Measurements from ENCODE around the gene SF3B6.
"Not testable (repeated sequence)": the region's sequence is repeated elsewhere in the genome, so short reads cannot be mapped to it uniquely, and the experiment has no call there.

SF3B6 gene

DNA sequence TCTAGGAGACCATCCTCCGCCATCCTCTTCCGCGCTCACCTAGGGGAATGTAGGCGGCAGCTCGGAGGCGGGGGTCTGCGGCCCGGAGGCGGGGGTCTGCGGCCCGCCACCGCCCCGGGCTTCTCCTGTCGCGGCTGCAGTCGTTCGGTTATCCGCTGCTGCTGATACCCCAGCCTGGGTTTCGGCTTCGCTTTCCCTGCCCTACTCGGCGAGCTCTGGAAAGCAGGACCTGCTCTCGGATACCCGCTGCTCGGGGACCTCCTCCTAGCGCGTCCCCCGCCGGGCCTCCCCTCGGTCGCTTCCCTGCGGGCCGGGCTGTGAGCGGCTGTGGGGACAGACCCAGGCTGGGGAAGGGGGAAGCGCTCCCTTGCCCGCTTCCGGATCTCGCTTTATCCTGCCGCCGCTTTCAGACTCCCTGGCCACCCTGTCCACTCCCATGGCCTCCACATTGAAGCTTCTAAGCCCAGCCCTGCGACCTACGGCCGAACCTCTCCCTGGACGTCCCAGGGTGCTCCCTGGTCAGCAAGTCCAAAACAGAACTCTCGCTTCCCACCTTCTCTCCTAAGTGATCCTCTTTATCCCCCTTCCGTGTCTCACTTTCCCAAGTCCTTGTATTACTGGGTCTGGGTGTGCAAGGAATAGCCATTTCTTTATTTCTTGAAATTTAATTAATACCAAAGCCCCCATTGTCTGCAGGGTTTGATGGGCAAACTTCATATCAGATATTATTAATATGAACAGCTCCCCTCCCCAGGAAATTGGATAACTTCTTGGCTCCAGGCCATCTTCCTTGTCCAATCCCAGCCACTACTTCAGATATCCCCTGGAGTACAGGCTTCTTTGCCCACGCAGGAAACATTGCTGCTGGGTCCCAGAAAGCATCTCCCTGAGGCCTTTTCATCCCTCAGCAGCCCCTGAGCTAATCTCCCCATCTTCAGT lies 25.8 kb downstream of the SF3B6 start:
- no peak for DNase-seq

DNA sequence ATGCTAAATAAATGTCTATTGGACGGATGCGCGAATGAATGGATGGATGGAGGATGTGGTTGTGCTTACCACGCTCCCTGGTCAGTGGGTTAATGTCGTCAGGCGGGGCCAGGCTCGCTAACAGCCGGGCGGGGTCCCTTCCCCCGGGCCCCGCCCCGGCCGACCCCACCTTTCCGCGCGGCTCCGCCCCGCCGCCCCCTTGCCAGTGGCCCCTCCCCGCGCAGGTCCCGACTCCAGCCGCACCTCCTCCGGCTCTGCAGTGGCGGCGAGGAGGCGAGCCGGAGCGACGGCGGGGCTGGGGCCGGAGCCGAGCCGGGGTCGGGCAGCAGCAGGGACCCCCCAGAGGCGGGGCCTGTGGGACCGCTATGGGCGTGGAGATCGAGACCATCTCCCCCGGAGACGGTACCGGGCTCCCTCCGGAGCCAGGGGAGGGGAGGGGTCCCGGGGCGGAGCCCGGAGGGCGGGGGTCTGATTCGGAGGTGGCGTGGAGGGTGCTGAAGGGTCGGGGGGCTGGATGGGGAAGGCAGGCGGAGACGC lies 26.6 kb downstream of the SF3B6 start, which contains the start of gene FKBP1B:
TSS of gene FKBP1B (plus strand) at position 257 of the 537 bp plus-strand sequence. CDS start at position 366, 109 bp downstream.
- DNase-seq: peak; percentile 30

DNA sequence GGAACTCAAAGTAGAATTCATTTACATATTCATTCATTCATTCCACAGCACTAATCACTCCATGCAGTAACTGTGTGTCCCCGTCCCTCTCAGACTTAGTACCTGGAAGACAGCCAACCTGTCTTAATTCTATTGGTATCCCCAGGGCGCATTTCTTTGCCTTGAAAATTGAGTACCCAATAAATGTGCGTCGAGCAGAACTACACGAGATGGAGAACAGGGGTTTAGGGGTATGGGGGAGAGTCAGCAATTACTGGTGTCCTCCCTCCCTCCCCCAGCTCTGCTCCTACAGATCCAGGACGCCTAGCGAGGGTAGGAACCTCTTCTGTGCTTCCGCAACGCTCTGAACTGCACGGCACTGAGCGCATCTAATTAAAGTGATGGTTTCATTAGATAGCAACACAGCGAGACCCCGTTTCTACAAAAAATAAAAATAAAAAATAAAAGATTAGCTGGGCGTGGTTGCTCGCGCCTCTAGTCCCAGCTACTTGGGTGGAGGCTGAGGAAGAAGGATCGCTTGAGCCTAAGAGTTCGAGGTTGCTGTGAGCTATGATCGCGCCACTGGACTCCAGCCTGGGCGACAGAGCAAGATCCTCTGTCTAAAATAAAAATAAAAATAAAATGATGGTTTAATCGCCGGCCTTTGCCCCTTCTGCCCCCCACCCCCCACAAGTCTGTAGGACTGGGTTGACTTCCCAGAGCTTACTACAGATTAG lies 27.2 kb downstream of the SF3B6 start:
- no peak for DNase-seq

DNA sequence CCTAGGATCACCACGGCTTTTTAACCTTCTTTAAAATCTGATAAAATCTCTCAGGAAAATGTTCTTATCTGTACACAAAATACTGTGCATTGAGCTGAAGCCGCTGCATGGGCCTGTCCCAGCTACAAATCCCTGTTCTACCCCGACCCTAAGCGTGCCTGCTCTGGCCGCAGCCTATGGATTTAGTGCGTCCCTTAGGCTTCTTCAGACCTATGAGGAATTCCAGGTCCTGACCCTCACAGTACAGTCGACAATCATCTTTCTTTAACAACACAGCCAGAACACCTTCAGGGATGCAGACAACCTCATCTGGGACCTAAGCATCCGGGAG lies 28.5 kb downstream of the SF3B6 start:
- no peak for DNase-seq

DNA sequence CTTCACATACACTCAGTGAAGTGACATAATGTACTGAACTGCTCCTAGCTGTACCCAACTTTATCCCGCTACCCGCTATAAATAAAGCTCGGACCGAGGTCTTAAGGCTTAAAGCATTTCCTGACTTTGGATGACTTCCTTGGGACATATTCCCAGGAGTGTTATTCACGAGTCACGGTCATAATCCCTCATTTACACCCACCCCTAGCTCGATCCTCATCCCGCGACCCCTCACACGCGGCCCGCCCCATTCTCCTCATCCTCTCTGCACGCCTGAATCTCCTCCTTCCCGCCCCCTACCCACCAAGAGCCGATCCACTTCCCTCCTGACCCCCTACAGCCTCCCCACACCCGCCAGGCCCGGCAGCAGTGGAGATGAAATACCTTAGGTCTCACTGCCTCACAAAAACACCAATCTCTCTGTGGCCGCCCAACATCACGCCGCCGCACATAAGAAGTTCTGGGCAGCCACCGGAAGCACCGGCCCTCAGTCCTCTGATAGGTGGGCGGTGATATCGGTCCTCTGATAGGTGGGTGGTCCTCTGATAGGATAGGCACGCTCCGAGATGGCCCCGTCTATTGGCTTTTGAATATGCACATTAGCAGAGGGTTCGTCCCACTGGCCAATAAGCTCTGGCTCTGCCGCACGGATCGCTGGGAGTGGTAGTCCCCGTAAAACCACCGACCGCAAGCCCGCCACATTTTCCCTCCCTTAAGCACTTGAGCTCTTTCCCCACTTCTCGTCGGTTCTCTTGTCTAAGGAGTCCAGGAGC lies 29.0 kb downstream of the SF3B6 start, which contains the start of gene WDCP:
TSS of gene WDCP (minus strand) at position 462 of the 773 bp plus-strand sequence. CDS start 7,897 bp downstream, outside the sequence.
- DNase-seq: peak; percentile 88

DNA sequence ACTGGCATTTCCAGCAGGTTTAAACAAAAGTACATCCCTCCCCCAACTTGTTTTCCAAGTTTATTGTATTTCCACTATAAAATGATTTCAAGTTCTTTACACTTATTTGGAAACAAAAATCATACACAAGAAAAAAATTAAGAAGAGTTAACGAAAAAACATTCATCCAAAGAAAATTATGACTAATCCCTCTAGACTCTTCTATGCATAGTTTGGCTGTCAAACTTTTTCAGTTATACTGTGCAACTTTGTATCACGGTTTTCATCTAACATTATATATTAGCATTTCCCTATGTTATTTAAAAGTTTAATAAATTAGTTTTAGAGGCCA lies 29.6 kb downstream of the SF3B6 start:
- DNase-seq: no peak

DNA sequence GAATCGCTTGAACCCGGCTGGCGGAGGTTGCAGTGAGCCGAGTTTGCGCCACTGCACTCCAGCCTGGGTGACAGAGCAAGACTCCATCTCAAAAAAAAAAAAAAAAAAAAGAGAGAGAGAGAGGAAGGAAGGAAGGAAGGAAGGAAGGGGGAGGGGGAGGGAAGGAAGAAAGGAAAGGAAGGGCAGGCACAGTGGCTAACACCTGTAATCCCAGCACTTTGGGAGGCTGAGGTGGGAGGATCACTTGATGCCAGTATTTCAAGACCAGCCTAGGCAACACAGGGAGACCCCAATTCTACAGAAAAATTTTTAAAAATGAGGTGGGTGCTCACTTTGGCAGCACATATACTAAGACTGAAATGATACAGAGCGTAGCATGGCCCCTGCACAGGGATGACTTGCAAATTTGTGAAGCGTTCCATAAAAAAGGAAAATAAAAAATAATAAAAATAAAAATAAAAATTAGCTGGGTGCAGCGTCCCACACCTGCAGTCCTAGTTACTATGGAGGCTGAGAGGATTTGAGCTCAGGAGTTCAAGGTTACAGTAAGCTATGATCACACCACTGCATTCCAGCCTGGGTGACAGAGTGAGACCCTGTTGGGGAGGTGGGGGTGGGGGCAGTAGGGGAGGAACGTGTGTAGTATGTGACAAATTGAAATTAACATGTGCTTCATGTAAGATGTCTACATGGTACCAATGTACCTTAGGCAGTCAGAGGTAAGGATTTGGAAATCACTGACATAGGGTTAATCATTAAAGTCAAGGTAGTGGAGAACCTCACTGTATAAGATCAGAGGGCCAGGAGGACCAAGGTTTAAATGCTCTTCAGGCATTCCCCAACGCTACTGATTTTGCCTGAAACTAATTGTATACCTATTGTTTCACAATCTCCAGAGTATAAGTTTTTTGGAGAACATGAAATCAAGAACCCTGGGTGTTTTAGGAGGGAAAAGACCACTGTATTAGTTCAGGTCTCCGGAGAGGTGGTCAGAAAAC lies 30.3 kb downstream of the SF3B6 start:
- DNase-seq: no peak

DNA sequence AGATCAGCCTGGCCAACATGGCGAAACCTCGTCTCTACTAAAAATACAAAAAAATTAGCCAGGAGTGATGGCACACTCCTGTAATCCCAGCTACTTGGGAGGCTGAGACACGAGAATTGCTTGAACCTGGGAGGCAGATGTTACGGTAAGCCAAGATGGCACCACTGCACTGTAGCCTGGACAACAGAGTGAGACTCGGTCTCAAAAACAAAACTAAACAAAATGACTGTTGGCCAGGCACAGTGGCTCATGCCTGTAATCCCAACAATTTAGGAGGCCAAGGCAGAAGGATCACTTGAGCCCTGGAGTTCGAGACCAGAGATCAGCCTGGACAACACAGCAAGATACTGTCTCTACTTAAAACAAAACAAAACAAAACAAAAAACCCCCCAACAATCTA lies 33.0 kb downstream of the SF3B6 start:
- not testable (repeated sequence) for DNase-seq

DNA sequence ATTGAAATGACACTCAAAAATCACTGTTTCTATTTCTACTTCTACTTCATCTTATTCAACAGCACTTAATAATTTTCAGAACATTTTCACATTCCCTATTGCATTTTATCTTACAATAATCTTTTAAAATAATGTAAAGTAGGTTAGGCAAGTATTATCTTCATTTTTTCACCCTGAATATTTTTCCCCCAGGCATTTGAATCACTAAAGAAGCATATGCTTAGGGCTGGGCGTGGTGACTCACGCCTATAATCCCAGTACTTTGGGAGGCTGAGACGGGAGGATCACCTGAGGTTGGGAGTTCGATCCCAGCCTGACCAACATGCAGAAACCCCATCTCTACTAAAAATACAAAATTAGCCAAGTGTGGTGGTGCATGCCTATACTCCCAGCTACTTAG lies 35.6 kb downstream of the SF3B6 start:
- DNase-seq: no peak

DNA sequence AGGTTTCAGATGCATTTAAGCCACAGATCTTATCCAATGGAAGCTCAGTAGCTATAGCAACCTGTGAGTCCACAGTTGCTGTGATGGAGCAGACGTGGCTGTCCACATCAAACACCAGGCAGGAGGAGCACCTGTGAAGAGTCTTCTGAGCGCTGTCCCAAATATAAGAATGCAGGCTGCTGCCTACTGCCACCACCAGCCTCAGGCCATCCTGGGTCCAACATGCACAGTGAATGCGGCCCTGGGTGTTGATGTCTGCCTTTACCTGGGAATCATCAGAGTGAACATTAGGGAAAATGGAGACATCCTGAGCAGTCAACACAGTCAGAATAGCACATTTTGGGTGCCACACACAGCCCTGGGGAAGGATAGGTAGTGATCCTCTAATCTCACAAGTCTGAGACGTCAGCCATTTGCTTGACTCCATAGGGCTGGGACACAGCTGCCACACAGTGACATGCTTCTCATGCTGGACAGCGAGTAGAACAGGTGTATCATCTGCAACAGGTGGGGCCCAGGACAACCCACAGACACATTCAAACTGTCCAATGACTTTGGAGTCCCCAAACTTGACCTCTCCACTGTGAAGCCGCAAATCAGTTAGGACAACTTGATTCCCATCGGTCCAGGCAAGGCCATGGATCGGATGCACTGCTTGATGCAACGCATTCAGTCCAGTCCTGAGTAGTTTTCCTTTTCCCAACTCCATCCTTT lies 37.2 kb downstream of the SF3B6 start:
- no peak for DNase-seq

DNA sequence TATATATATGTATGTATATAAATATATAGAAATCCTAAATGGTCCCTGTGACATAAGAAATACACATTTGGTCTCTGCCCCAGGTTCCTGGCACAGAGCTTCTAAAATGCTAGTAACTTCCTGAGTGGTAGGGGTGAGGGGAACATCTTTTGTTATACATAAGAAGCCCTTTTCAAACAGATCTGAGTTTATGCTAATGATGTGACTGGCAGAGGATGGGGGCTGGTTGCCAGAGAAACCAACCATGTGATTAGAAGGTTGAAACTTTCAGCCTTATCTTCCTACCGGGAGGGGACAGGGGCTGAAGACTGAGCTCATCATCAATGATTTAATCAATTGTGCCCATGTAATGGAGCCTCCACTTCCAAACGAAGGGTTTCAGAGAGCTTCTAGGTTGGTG lies 49.9 kb downstream of the SF3B6 start:
- no peak for DNase-seq

DNA sequence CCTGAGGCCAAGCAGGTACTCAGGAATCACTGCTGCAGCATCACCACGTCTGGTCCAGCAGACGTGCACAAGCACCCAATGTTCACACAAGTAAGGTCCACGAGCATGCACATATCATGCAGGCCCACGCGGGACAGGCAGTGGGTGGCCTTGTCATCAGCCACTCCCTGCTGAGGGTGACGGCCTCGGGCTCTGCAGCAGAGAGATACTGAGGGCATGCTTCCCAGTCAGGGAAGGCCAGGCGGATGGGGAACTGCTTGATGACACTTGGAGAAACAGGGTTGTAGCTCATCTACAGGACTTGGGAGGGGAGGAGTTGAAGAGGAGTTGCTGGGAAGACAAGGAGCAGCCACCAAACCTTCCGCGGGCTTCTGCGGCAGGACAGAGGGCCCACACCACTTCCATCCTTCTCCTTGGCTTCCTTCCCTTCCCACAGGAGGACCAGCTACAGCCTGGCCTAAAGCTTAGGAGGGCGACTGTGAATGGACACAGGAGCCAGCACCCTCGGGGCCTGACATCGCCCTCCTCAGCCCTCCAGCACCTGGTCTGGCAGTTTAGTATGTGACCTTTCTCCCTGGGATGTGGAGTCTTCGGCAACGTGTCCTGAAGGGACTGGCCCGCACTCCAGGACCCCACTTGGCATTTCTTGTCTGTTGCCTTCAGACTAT lies 51.0 kb downstream of the SF3B6 start:
- no peak for DNase-seq

DNA sequence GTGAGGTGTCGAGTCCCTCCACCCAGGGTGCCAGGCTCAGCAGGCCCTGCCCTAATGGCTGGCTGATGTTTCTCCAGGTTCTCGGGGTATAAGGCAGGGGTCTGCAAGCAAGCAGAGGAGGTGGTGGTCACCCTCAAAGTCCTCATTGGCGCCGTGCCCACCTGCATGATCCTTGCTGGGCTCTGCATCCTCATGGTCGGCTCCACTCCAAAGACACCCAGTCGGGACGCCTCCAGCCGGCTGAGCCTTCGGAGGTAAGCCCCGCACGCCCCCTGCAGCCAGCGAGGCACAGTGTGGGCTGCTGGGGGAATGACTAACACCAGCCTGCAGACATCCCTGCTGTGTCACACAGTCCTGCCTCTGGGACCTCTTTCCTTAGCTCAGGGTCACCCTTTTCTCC lies 52.1 kb downstream of the SF3B6 start:
- DNase-seq: no peak

DNA sequence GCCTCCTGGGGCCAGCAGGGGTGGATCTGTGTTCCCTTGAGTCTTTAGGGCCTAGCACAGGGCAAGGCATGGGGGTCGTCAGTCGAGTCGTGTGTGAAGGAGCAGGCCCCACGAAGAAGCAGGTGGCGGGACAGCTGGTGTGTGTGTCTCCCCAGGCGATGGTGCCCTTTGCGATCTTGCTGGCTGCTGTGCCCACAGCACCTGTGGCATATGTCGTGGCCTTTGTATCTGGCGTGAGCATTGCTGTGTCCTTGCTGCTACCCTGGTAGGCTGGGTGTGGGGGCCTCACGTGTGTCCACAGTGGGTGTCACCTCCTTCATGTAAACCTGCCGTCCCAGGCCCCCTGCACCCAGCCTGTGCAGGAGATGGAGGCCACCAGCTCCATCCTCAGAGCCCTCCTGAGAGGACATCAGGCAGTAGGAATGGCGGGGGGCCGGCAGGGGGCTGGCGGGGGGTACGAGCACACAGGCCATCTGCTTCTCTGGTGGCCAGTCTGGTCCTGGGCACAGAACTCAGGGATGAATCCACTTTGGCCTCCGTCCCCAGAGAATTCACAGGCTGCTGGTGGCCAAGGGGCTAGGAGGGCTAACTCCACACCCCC lies 53.1 kb downstream of the SF3B6 start:
- DNase-seq: no peak

DNA sequence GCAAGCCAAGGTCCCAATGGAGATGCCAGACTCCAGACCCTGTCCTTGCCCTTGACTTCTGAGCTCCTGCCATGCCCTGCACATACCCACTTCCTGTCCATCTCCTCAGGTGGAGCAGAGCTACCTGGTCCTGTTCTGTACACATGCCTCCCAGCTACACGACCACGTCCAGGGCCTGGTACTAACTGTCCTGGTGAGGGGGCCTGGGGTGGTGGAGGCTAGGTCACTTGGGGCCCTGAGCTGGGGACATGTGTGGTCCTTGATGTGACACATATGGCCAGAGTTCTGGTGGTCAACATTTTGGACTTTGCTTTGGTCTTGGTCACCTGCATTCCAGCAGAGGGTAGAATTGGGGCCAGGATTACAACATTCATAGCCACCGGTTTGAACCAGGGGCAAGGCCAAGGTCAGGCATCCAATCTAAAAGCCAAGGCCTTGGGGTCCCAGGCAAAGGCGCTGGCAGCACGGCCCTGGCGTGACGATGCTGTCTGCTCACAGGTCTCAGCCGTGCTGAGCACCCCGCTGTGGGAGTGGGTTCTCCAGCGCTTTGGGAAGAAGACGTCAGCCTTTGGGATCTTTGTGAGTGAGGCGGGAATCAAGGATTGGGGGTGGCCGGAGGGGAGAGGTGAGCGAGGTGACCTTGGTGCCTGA lies 53.7 kb downstream of the SF3B6 start:
- DNase-seq: no peak

DNA sequence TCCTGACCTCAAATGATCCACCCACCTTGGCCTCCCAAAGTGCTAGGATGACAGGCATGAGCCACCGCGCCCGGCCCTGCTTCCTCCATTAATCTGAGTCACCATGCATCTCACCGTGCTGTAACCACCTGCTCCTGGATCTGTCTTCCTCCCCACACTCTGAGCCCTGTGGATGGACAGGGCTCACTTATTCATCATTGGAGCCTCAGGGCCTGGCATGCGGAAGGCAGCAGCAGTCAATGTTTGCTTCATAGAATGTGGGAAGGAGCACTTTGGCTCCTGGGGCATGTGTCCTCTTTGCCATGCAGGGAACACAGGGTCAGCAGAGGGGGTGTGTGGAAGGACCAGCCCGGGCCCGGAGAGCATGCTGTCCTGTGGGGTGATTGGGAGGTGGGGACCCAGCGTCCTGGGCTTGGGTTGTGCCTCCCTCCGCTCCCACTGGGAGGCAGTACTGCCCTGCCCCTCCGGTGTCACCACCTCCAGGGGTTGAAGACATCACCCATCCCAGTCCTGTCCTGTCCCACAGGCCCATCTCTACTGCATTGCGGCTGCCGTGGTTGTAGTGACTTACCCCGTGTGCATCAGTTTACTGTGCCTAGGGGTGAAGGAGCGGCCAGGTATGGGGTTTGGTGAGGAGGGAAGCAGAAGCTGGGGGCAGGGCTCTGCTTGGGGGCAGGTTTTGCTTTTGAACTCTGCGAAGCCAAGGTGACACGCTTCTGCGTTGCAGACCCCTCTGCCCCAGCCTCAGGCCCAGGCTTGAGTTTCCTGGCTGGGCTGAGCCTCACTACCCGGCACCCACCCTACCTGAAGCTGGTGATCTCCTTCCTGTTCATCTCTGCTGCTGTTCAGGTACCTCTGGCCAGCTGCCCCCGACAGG lies 54.8 kb downstream of the SF3B6 start:
- peak; percentile 11 for DNase-seq

DNA sequence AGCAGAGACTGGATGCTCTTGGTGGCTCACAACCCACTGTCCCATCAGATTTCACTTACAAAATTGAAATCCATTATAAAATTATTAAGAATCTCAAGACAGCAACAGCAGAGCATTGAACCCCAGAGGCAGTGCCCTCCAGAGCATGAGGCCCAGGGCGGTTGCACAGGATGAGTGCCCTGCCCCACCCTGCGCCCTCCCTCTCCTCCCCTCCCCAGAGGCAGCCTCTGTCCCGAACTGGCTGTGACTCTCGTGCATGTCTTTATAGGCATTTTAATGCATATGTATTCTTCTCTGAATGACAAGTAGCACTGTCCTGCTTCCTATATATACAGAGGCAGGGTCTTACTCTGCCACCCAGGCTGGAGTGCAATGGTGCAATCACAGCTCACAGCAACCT lies 55.9 kb downstream of the SF3B6 start:
- DNase-seq: no peak

DNA sequence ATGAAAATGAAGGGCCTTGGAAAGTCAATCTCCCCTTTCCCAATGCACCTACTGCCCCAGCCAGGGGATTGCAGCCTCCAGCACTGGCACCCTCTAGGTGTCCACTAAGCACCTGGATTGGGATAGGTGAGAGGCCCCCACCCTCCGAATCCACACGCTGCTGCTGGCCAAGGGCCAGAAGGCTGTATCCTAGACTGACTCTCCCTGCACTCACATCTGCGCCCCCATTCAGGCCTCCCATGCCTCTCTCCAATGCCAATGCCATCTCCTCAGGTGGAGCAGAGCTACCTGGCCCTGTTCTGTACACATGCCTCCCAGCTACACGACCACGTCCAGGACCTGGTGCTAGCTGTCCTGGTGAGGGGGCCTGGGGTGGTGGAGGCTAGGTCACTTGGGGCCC lies 56.4 kb downstream of the SF3B6 start:
- DNase-seq: no peak

DNA sequence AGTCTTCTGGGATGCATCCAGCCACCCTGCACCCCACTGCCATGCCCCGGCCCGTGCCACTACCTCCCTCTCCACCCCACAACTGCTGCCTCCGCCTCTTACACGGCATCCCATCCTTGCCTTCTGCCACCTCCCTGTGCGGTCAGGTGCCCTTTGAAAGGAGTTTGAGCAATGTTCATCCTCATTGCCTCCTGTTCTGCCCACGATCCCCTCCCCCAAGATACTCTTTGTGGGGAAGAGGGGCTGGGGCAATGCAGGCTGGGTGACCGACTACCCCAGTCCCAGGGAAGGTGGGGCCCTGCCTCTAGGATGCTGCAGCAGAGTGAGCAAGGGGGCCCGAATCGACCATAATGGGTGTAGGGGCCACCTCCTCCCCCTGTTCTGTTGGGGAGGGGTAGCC lies 57.9 kb downstream of the SF3B6 start:
- no peak for DNase-seq

All from activated CD4-positive, alpha-beta T cell treated with anti-CD3 and anti-CD28 coated beads, Interleukin-2, amount 50 U/mL, for 1 hour (primary cell).